OCI-LY1 (cell line): Measurements from ENCODE around the gene TTLL9.

Experiments used
- EZH2 ChIP-seq: fragments of 200-600 bp; sonication (generic), shearing (Covaris generic); IDR thresholded peaks from 2 replicates; pipeline ENCODE4 v1.8.0; 2017; ENCODE audit warnings: borderline replicate concordance, mixed run types, mild to moderate bottlenecking, antibody characterized with exemption, low read length, moderate library complexity, mixed read lengths
- TF ChIP-seq, protein P1 (sequence below): fragments of 200-600 bp; sonication (generic), shearing (Covaris generic); IDR thresholded peaks from 2 replicates; pipeline ENCODE4 v1.5.1; 2017; ENCODE audit warnings: mild to moderate bottlenecking, antibody characterized with exemption, low read length, moderate library complexity, mixed read lengths

DNA sequence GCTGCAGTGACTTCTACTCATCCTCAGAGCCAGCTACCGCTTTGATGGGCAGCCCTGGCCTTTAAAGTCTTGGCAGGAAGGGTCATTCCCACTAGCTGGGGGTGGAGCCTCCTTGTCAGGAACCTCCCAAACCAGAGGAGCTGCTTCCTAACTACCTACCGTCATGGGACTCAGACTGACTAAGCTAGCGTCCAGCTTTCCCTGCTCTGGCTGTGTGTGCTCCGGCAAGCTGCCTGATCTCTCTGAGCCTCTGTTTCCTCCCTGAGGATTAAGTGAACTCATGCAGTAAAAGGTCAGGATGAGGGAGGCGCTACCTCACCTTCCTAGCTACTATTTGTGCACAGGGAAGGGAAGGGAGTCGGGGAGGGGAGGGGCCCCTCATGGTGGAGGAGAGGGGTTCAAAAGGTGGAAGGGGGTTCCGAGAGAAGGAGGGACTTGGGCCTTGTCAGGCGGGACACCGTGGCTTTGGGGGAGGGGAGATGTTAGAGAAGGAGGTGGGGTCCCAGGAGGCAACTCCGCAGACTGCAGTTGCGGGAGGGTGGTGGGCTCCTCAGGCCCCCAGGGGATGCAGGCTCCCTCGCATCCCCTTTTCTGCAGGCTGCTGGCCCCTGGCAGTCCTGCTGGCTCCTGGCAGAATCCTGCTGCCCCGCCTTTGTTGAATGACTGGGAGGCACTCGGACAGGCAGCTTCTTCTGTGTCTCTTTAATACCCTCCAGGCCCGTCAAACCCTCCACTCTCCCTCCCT, 9.9 kb upstream of the TTLL9 start:
- TF ChIP-seq, protein P1, sequence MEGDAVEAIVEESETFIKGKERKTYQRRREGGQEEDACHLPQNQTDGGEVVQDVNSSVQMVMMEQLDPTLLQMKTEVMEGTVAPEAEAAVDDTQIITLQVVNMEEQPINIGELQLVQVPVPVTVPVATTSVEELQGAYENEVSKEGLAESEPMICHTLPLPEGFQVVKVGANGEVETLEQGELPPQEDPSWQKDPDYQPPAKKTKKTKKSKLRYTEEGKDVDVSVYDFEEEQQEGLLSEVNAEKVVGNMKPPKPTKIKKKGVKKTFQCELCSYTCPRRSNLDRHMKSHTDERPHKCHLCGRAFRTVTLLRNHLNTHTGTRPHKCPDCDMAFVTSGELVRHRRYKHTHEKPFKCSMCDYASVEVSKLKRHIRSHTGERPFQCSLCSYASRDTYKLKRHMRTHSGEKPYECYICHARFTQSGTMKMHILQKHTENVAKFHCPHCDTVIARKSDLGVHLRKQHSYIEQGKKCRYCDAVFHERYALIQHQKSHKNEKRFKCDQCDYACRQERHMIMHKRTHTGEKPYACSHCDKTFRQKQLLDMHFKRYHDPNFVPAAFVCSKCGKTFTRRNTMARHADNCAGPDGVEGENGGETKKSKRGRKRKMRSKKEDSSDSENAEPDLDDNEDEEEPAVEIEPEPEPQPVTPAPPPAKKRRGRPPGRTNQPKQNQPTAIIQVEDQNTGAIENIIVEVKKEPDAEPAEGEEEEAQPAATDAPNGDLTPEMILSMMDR = no peak
- TF ChIP-seq EZH2 = no peak
